ENCODE data around the gene WDR27.

- TF ChIP-seq CTCF (IDR thresholded peaks at IDR 0.05) (no peak), POLR2A (IDR thresholded peaks at IDR 0.05) (no peak)
These were observed 53.7 kb downstream of the WDR27 start for GRCh38 chr6:169648092-169648491.

All from esophagus squamous epithelium (tissue), 4 donors.